PFSK-1 (cell line): ENCODE results near the gene LTF.

Source experiments
- FOXP2 ChIP-seq: optimal IDR thresholded peaks from 2 replicates; pipeline ENCODE3; 2011; ENCODE audit warnings: borderline replicate concordance, control low read depth, inconsistent platforms; ENCODE audit not compliant: insufficient read depth; ENCODE audit errors: extremely low read length, extremely low read depth
- POLR2AphosphoS5 ChIP-seq: IDR thresholded peaks from 2 replicates; pipeline ENCODE4 v1.6.1; 2012; ENCODE audit warnings: low read depth, mild to moderate bottlenecking, control low read depth, low read length, moderate library complexity
- REST ChIP-seq, 2 experiments: IDR thresholded peaks; 2 replicates each; pipeline versions ENCODE4 v1.6.1 to v1.8.0; 2011 to 2012; ENCODE audit warnings: low read depth in 2 of 2, low read length in 2 of 2, control low read depth in 1 of 2, inconsistent platforms in 1 of 2, mild to moderate bottlenecking in 1 of 2, moderate library complexity in 1 of 2; ENCODE audit not compliant: insufficient read depth in 1 of 2
- SIN3A ChIP-seq: IDR thresholded peaks from 2 replicates; pipeline ENCODE4 v1.6.1; 2012; ENCODE audit warnings: mild to moderate bottlenecking, low read length, moderate library complexity, borderline replicate concordance; ENCODE audit not compliant: insufficient read depth
- TAF1 ChIP-seq: IDR thresholded peaks from 2 replicates; pipeline ENCODE4 v1.6.1; 2012; ENCODE audit warnings: low read length, control low read depth, borderline replicate concordance; ENCODE audit not compliant: insufficient read depth

GRCh38 chr3:46399557-46399956, 65.1 kb downstream of the LTF start:
- TF ChIP-seq FOXP2 = no peak
- TF ChIP-seq TAF1 = no peak
- TF ChIP-seq POLR2AphosphoS5 = no peak
- TF ChIP-seq SIN3A = no peak
- no peak for TF ChIP-seq REST (IDR thresholded peaks at IDR 0.05; ENCODE audit: insufficient read depth in 1 of 2, low read depth in 2 of 2, low read length in 2 of 2)
